Activated CD8-positive, alpha-beta memory T cell treated with anti-CD3 and anti-CD28 coated beads for 48 hours (primary cell): ENCODE data around the gene SMPD2.
A peak's percentile ranks its signal among the peaks of the same experiment; 100 is the strongest.
"Not testable (repeated sequence)": the region's sequence is repeated elsewhere in the genome, so short reads cannot be mapped to it uniquely, and the experiment has no call there.

Experiments used
- DNase-seq, 3 experiments: peaks; one replicate each; pipeline ENCODE4 v3.0.0-alpha.2; 2020; ENCODE audit warnings: low read depth in 2 of 3, low spot score in 2 of 3

The SMPD2 gene

DNA sequence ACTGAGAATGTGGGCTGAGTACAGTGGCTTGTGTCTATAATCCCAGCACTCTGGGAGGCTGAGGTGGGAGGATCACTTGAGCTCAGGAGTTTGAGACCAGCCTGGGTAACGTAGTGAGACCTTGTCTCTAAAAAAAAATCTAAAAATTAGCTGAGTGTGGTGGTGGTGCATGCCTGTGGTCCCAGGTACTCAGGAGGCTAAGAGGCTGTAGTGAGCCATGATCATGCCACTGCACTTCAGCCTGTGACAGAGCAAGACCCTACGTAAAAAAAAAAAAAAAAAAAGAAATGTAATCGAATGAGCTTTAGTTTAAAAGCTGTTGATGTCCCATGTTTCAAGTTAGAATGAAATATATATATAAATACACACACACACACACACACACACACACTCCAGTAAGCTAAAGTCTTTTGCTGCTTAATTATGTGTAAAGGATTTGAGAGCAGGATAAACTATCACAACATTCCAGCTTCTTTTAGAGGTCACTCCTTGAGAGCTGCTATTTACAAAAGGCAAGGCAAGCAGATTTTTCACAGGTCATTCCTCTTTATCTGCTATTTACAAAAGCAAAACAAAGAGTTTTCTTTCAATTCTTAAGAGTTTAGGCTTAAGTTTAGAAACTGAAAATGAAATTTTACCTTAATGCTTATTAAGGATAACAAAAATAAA lies 19.8 kb downstream of the SMPD2 start:
- no peak for DNase-seq

DNA sequence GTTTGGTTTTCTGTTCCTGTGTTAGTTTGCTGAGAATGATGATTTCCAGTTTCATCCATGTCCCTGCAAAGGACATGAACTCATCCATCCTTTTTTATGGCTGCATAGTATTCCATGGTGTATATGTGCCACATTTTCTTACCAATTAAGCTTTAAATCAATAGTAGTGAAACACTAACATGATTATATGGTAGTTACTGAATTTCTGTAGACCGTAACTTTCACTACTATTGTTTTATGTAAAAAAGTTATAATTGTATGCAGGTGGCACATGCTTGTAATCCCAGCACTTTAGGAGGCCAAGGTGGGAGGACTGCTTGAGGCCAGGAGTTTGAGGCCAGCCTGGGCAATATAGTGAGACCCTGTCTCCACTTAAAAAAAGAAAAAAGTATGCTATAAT lies 20.7 kb downstream of the SMPD2 start:
- not testable (repeated sequence) for DNase-seq

DNA sequence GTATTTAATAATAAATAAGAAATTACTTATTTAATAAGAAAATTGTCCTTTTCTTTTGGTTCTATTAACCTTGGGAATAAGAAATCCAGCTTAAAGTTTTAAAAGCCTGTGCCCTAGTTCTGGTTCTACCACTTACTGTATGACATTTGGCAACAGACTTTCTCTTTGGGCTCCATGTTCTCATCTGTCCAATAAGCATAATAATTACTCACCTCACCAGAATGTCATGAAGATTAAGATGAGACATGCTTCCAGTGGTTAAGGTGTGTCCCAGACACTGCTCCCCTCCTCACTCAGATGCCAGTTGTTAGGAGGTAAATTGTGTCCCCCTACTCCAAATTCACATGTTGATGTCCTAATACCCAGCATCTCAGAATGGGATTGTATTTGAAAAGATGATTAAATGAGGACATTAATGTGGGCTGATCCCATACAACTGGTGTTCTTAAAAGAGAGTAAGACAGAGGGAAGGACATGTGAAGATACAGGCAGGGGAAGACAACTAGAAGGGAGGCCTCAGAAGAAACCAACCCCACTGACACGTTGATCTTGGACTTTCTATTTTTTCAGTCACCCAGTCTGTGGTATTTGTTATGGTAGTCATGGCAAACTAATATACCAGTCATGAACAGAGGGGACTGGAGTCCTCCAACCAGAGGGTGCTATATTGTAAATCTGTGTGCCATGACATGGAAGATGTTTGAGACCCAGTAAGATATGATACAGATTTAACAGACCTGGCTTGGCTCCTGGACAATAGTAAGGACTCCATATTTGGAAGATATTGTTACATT lies 21.4 kb downstream of the SMPD2 start:
- no peak for DNase-seq

DNA sequence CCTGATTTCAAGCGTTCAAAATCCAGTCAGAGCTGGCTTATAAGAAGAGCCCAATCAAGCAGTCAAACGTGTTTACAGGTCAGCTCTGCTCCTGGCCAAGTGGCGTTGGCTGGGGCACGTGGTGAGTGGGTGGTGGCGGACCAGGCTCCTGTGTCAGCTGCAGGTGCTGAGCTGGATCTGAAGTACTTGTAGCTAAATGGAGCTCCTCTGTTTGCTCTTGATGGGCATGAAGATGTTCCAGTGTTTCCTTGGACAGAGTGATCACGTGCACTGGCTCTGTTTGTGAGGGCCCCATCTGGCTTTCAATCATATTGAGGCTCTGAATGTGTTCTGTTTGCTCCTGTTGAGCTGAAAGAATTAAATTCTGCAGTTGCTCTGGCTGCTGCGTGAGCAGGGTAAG lies 25.2 kb downstream of the SMPD2 start:
- no peak for DNase-seq

DNA sequence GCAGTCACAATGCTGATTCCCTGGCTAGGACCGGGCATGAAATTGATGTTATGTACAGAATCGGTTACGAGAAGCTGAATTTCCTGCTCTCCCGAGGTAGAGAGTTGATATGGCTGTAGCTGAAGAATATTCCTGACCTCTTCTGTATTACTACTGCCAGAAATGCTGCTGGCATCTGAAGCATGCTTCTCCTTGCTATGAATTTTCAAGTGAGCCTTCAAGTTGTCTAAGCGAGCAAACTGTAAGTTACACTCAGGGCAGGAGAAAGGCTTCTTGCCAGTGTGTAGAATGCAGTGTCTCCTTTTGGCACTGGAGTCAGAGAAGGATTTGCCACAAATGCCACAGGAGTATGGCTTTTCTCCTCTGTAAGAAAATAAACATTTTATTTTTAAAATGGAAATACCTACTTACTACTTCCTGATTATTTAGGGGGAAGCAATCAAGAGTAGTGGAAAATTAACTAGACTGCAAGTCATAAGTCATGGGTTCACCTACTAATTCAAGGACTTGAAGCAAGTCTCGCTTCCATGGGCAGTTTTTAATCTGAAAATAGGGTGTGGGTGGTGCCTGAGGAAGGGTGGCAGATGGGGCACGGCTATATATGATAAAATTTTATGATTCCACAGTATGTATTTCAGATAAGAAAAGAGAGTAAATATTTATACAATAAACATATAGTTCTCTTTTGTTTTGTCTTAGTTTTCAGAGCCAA lies 25.8 kb downstream of the SMPD2 start:
- DNase-seq = no peak

DNA sequence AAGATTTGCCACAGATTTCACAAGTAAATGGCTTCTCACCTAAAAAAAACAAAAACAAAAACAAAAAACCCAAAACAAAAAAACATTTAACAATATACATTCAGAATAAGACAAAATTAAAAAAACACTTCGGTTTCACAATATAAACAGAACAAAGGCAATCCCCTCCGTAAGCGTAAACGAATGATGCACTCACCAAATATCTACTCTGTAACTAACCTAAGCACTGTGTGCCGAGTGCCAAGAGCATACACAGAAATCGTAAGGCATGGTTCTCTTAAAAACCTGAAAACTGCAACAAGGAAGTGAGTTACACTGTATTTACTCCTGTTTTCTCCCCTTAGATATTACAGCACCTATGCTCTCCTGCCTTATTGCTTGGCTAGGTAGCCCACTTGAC lies 27.2 kb downstream of the SMPD2 start:
- no peak for DNase-seq

DNA sequence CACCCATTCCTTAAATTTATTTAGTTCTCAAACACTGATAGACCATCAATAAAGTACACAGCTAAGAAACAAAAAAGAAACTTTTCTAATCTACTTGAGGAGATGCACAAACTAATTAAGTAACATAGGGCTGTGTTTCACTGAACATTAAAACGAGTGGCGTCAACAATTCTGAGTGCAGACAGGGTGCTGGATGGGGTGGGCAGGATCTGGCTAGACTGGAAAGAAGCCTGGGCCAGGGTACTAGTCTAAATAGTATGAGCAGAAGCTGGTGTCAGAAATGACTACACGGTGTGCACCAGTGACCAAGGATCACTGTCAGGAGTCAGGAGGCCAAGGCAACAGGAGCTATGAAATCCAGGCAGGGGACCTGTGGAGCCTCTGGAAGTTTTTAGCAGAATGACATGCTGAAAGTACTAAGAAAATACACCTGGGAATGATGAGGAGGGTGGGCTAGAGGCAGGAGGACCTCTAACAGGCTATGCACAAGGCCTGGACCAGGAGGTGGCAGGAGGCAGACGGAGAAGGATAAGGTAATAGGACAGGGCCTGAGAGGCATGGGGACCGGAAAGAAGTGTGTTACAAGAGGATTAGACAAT lies 29.2 kb downstream of the SMPD2 start:
- no peak for DNase-seq

DNA sequence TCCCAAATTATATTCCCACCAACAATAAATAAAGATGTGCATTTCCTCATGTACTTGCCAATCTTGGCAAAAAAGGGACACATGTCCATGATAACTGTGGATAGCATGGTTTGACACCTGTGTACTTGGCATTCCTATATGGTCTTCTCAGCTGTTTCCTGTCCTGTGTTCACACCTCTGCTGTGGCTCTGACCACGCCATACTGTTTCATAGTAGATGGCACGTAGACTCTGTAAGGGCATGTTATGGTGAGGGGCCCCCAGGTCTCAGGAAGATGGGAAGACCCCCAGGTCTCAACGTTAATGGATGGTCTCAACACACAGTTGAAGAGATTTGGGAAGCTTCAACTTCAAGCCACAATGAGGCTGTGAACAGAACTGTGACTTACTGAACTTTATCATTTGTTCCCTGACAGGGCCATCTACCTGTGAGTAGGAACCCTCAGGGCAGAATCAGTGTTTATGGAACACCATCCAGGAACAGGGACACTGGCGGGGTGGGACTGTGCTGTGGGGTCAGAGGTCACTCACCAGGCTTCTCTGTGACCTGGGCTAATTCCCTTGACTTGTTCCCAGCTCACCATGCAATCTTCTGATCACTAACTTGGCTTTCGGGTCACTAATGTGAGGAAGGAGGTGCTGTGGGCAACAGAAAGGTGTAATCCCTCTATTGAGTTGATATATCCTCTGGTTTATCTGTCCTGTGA lies 30.7 kb downstream of the SMPD2 start:
- no peak for DNase-seq

DNA sequence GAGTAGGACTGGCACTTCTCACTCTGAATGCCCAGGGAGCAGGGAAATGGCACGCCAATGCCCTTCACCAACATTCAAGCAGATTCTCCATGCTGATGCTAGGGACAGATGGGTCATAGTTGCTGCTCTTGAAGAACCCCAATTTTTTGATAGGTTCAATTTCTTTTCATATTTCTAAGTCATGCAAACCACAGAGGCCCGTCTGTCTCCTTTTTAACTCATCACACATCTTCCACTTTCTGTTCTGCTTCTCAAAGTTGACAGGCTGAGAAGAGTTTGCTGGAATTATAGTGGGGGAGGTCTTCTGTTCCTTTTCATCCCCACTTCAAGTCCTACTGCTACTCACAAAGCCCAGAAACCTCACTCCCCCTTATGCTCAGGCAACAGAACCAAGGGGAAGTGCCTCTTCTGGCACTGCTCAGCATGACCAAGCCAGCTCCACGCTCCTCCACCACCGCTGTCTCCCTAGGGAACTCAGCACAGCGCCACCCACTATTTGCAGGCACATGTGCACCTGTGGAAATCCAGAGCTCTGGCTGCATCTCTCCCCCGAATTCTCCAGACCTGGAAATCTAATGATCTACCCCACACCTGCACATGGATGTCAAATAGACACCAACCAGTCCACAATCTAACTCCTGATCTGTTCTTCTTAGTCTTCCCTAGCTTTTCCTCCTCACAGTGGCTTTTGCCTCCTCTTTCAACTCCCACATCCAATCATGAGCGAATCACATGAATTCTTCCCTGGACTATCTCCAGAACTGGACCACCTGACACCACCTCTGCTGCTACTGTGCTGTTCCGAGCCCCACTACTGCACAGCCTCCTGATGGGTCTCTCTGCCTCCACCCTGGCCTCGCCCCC lies 31.8 kb downstream of the SMPD2 start:
- DNase-seq = no peak

DNA sequence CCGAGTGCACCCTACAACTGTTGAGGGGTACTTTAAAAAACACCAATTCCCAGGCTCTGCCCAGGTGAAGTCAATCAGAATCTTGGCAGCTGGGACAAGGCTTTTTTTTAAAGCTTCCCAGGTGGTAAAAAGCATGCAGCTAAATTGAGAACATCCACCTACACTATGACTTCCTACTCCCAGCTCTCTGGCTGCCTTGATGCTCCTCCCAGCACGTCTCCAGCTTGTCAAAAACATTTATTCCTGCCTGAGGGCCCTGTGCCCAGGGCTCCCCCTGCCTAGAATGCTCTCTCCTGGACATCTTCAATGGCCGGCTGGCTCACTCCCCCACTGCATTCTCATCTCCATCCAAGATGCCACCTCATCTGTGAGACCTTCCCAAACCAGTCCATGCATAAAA lies 32.6 kb downstream of the SMPD2 start:
- no peak for DNase-seq

DNA sequence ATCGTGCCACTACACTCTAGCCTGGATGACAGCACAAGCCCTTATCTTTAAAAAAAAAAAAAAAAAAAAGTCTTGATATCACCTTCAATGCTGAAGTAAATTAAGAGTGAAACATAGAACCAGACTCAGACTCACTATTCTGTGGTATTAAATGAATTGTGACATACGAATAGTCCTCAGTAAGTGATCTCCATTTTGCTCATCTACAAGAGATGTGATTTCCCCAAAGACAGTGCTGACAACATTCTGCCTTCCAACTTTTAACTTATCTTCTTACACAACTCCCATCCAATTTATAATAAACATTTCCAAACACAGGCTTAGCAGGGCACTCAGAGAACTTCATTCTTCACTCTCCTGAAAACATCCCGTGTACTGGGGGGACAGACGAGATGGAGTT lies 34.5 kb downstream of the SMPD2 start:
- no peak for DNase-seq

DNA sequence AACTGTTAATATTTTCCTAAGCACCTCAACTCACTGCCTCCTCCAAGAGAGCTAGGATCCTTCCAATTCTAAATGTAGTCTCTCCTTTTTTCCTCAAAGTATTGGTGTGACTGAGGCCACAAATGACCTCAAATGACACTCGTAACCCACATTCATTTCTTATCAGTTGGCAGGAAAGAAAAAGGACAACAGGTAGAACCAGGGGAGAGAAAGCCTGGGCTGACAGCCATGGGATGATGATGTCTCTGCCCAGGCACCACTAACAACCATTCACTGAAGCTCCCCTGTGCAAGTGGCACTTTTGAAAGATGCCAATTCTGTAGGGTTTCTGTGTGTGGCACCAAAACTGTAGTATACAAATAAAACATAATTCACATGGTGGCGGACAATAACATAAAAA lies 35.1 kb downstream of the SMPD2 start:
- no peak for DNase-seq

DNA sequence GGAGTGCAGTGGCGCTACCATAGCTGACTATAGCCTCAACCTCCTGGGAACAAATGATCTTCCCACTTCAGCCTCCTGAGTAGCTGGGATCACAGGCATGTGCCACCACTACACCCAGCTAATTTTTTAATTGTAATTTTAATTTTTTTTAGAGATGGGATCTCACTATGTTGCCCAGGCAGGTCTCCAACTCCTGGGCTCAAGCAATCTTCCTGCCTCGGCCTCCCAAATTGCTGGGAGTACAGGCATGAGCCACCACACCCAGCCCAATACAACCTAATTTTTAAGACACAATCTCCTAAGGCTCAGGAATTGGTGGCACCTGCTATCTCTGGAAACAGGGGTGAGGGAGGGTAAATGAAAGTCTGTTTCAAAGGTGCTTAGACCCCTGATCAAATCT lies 36.7 kb downstream of the SMPD2 start:
- DNase-seq = no peak

DNA sequence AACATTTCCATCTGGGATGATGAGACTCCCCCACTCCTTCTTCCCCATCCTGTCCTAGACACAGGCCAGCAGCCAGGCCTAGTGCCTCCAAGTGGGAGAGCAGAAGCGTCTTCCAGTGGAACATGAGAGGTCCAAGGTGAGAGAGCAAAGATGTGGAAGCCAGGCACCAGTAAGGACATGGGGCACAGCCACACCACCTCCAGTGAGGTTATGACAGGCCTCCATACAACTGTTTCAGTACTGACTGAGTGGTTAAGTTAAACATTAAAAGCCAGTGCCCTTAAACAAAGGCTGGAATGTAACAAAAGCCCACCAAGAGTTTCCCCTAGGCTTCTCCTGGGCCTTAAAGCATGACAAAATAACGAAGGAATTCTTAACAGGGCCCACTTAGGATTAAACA lies 37.2 kb downstream of the SMPD2 start:
- no peak for DNase-seq

DNA sequence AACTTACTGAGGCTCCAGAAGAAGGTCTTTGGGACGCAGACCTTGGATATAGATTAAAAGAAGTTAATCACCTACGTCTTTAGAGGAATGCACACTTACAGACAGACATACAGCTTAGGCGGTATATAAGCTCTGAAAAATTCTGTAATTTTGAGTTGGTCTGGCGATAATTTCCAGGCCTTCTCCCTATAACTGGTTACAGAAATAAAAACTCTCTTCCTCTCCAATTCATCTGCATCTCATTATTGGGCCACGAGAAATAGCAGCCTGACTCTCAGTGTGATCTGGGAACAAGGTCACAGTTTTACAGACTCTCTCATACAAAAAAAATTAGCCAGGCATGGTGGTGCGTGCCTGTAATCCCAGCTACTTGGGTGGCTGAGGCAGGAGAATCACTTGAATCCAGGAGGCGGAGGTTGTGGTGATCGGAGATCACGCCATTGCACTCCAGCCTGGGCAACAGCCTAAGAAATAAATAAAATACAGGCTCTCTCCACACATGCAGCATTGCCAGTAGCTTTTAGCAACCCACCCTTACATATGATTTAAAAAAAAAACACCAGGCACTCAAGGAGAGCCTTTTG lies 37.8 kb downstream of the SMPD2 start:
- DNase-seq = no peak

DNA sequence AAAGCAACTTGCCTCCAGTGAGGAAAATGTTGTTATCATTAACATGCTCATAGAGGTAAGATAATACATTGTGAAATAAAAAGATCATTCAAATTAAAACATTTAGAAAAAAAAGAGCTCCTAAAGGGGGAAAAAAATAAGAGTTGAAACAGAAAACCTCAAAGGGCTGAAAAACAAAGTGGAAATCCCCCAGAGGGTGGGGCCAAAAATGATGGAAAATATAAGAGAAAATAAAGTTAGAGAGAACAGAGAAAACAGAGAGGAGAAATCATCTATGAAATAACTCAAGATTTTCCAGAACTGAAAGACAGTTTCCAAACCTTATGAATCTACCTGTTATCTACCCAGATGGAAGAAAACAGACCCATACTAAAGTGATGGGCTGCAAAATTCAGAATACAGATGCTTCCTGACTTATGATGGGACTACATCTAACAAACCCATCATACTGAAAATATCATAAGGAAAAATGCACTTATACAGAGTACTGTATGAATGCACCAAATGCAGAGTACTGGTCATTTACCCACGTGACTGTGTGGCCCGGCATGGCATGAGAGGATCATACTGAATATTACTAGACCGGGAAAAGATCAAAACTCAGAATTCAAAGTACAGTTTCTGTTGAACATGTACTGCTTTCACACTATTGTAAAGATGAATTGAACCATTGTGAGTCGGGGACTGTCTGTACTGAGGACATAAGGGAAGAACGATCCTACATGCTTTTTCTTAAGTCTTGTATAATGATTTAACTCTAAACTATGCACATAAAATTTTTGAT lies 38.5 kb downstream of the SMPD2 start:
- no peak for DNase-seq

DNA sequence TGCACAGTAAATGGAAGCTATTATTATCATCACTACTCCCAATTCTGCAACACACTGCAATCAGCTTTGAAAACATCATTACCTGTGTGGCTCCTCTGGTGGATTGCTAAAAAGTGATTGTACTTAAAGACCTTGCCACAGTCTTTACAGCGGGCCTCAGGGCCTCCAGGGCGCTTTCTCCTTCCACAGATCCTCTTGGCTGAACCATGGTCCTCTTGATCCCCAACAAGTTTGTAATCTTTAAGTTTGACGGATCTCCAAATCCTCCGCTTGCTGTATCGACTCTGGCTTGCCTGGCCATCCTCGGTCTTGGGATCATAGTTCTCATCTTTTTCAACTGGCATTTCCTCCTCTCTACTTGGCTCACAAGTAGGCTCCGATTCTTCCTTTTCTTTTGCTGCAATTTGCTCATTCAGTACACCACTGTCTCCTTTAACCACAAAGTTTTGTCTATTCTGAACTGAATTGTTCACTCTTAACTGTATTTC lies 40.5 kb downstream of the SMPD2 start:
- DNase-seq = no peak

DNA sequence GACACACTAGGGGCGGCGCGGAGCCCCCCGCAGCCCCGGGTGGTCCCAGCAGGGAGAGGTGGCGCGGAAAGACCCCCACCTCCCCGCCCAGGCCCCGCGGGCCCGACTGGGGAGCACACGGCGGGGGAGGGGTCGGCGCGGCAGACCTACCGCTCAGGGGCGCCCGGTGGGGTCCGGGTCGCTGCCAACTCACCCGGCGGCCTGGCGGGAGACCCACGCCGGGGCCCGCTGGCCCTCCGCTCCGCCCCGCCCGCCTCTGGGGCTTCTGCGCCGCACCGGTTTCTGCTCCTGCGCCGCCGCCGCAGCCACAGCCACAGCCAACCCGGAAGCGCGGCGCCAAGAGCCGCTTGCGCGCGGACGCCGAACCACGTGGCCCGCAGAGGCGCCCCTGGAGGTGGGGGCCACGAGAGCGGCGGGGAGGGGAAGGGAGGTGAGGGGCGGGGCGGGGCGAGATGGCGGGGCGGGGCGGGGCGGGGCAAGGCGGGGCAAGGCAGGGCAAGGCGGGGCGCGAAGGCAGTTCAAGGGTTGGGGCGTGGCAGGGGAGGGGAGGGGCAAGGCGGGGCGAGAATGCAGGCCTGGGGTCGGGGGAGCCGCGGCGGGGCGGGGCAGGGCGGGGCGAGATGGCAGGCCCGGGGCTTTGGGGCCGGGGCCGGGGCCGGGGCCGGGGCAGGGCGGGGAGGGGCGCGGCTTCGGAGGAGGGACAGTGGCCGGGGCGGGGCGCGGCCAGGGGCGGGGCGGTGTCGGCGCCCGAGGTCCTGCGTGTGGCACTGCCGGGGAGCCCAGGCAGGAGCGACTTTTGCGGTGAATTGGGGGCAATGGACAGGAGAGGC lies 42.6 kb downstream of the SMPD2 start, which contains the start of gene ZBTB24:
TSS of gene ZBTB24 (minus strand) at position 315 of the 830 bp plus-strand sequence. CDS start 1,193 bp downstream, outside the sequence.
- DNase-seq = peak; percentile 69 to 81 (median 78)
